Measurements from ENCODE around the gene ABHD17C. TPM values are rescaled to one million over a fixed set of nuclear protein-coding genes. Genes with fewer than 3 reads are reported as not detected.

Gene ABHD17C
- total RNA-seq, 1 donor from 2014 or later = 5.9 TPM

DNA sequence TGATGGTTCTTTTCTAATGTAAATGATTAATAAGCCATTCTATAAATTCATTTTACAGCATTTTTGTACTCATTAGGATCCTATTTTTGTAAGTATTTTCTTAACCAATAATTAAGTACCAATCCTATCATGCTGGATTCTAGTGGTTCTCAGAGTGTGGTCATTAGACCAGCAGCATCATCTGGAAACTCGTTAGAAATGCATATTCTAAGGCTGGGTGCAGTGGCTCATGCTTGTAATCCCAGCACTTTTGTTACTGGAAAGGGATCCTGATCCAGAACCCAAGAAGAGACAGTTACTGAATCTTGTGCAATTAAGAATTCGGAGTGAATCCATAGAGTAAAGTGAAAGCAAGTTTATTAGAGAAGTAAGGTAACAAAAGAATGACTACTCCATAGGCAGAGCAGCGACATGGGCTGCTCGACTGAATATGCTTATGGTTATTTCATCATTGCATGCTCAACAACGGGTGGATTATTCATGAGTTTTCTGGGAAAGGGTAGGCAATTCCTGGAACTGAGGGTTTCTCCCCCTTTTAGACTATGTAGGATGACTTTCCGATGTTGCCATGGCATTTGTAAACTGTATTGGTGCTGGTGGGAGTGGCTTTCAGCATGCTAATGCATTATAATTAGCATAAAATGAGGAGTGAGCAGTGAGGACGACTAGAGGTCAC lies 74.2 kb downstream of the ABHD17C start:
- Histone ChIP-seq H3K27ac (replicated peaks) (no peak overlapping the region), H3K9me3 (replicated peaks) (no peaks in the 10 kb centered on the region), H3K4me1 (no peaks in the 10 kb centered on the region), H3K36me3 (no peaks in the 10 kb centered on the region), H3K4me3 (no peak overlapping the region), H3K27me3 (ENCODE audit: low read depth) (no peaks in the 10 kb centered on the region)
- intact Hi-C loops (cut with micrococcal nuclease) = no loop called here
- DNase-seq = no peak
- TF ChIP-seq, protein P1, sequence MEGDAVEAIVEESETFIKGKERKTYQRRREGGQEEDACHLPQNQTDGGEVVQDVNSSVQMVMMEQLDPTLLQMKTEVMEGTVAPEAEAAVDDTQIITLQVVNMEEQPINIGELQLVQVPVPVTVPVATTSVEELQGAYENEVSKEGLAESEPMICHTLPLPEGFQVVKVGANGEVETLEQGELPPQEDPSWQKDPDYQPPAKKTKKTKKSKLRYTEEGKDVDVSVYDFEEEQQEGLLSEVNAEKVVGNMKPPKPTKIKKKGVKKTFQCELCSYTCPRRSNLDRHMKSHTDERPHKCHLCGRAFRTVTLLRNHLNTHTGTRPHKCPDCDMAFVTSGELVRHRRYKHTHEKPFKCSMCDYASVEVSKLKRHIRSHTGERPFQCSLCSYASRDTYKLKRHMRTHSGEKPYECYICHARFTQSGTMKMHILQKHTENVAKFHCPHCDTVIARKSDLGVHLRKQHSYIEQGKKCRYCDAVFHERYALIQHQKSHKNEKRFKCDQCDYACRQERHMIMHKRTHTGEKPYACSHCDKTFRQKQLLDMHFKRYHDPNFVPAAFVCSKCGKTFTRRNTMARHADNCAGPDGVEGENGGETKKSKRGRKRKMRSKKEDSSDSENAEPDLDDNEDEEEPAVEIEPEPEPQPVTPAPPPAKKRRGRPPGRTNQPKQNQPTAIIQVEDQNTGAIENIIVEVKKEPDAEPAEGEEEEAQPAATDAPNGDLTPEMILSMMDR (IDR thresholded peaks at IDR 0.05; ENCODE audit: borderline replicate concordance) = no peak

DNA sequence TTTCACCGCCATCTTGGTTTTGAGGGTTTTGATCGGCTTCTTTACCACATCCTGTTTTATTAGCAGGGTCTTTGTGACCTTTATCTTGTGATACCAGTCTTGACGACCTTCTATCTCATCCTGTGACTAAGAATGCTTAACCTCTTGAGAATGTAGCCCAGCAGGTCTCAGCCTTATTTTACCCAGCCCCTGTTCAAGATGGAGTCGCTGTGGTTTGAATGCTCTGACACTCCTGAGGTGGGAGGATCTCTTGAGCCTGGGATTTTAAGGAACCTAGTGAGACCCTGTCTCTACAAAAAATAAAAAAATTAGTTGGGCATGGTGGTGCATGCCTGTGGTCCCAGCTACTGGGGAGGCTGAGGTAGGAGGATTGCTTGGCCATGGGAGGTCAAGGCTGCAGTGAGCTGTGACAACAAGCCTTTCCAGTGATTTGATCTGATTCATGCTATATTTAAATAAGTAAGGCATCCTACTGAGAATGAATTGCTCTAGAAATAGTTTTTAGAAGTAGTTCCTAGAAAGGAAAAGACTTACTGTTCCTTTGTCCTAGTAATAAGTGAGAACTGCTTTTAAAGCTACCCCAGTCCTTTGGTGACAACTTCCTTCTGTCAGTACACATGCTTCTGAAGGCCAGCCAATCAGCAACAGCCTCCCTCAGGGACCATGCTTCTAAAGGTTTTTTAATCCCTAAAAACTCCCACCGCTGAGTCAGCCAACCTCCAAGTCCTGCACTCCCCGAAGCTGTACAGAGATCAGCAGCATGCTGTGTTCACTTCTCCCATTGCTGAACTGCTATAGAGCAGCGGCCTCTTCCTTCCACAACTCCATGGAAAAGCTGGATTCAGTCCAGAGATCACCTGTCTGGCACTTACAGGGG lies 75.0 kb downstream of the ABHD17C start:
- Histone ChIP-seq H3K36me3 (no peaks in the 10 kb centered on the region), H3K4me1 (no peaks in the 10 kb centered on the region), H3K27me3 (ENCODE audit: low read depth) (no peaks in the 10 kb centered on the region), H3K27ac (replicated peaks) (no peak overlapping the region), H3K9me3 (replicated peaks) (no peaks in the 10 kb centered on the region), H3K4me3 (no peak overlapping the region)
- TF ChIP-seq, protein P1 (IDR thresholded peaks at IDR 0.05; ENCODE audit: borderline replicate concordance) = no peak
- intact Hi-C loops (cut with micrococcal nuclease) = loop anchor here (10.0 kb wide), 2 partner anchors 115 to 195 kb away; no protein-coding TSS in a partner anchor
- DNase-seq = no peak

DNA sequence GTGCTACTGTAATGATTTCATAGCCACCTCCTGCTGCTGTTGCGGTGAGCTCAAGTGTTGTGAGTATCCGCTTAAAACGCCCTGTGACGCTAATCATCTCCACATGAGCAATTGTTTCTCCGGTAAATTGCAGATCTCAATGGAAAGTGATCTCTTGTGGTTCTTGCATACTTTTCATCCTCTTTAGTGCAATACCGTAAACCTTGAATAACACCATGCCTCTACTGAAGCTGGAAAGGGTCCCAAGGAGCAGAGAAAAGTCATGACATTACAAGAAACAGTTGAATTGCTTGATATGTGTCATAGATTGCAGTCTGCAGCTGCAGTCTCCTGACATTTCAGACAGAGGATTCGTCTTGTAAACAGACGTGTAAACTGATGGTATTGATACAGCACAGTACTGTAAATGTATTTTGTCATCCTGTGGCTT lies 78.0 kb downstream of the ABHD17C start:
- H3K4me3 ChIP-seq = no peak overlapping the region
- H3K9me3 ChIP-seq (replicated peaks) = no peaks in the 10 kb centered on the region
- H3K4me1 ChIP-seq = peaks cover 18% of the 10 kb centered on the region
- peaks cover 8% of the 10 kb centered on the region for H3K27me3 ChIP-seq (ENCODE audit: low read depth)
- no peak overlapping the region for H3K27ac ChIP-seq (replicated peaks)
- intact Hi-C loops (cut with micrococcal nuclease) = loop anchor here (10.0 kb wide), 2 partner anchors 118 to 192 kb away; no protein-coding TSS in a partner anchor
- no peaks in the 10 kb centered on the region for H3K36me3 ChIP-seq
- TF ChIP-seq, protein P1 (IDR thresholded peaks at IDR 0.05; ENCODE audit: borderline replicate concordance) = no peak
- no peak for DNase-seq

DNA sequence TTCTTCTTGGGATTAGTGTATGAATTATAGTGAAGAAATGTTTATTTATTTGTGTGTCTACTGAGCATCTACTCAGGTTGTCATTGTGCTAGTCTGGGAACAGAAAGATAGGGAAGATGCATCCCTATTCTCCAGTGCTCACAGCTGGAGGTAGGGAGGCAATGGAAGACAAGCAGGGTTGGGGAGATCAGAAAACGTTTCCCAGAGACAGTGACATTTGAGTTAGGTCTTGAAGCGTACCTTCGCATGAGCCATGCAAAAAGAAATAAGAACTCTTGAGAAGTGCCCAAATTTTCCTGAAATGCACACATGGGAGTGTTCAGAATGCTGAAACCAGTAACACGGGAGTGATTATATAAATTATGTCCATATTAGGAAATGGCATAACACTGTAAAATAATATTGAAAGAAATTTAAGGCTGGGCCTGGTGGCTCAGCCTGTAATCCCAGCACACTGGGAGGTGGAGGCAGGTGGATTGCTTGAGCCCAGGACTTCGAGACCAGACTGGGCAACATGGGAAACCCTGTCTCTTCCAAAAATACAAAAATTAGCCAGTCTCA lies 78.8 kb downstream of the ABHD17C start:
- H3K4me3 ChIP-seq = no peak overlapping the region
- no peak overlapping the region for H3K27ac ChIP-seq (replicated peaks)
- intact Hi-C loops (cut with micrococcal nuclease) = loop anchor here (10.0 kb wide), 2 partner anchors 119 to 191 kb away; no protein-coding TSS in a partner anchor
- H3K36me3 ChIP-seq = no peaks in the 10 kb centered on the region
- peaks cover 23% of the 10 kb centered on the region for H3K4me1 ChIP-seq
- DNase-seq = no peak
- TF ChIP-seq, protein P1 (IDR thresholded peaks at IDR 0.05; ENCODE audit: borderline replicate concordance) = no peak
- H3K9me3 ChIP-seq (replicated peaks) = no peaks in the 10 kb centered on the region
- H3K27me3 ChIP-seq (ENCODE audit: low read depth) = peaks cover 15% of the 10 kb centered on the region

DNA sequence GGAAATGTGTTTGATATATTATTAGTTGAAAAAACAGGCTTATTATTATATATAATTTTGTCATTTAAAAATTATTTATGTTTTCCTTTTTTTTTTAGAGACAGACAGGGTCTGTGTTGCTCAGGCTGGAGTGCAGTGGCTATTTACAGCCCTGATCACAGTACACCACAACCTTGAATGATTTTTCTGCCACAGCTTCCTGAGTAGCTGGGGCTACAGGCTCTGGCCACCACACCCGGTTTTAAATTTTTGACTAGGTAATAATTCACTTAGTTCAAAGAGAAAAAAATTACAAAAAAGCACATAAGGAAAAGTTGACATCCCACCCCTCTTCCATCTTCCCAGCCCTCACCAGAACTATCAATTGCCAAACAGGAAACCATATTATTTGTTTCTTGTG lies 79.4 kb downstream of the ABHD17C start:
- no peak overlapping the region for H3K4me3 ChIP-seq

More for the DNA sequence above, 79.4 kb downstream of the ABHD17C start:
- H3K27me3 ChIP-seq (ENCODE audit: low read depth) = peaks cover 21% of the 10 kb centered on the region
- intact Hi-C loops (cut with micrococcal nuclease) = loop anchor here (10.0 kb wide), 2 partner anchors 120 to 190 kb away; no protein-coding TSS in a partner anchor
- H3K9me3 ChIP-seq (replicated peaks) = no peaks in the 10 kb centered on the region
- TF ChIP-seq, protein P1 (IDR thresholded peaks at IDR 0.05; ENCODE audit: borderline replicate concordance) = no peak
- no peak for DNase-seq
- peaks cover 29% of the 10 kb centered on the region for H3K4me1 ChIP-seq
- H3K27ac ChIP-seq (replicated peaks) = no peak overlapping the region
- H3K36me3 ChIP-seq = no peaks in the 10 kb centered on the region
